IPS-18a (cell line): Measurements from ENCODE around the gene SNAP47.

Source experiments
- H3K27ac ChIP-seq: one replicate; pipeline ENCODE4 v1.5.1; 2013; ENCODE audit warnings: low read length
- H3K27me3 ChIP-seq: one replicate; pipeline ENCODE4 v1.6.1; 2013; ENCODE audit warnings: mild to moderate bottlenecking, low read length; ENCODE audit not compliant: control insufficient read depth, insufficient read depth
- H3K36me3 ChIP-seq: one replicate; pipeline ENCODE4 v1.6.1; 2013; ENCODE audit warnings: low read depth, low read length; ENCODE audit not compliant: control insufficient read depth
- H3K4me1 ChIP-seq: one replicate; pipeline ENCODE4 v1.6.1; 2013; ENCODE audit warnings: low read depth, low read length; ENCODE audit not compliant: control insufficient read depth
- H3K4me3 ChIP-seq: one replicate; pipeline ENCODE4 v1.5.1; 2013; ENCODE audit warnings: low read length
- H3K9ac ChIP-seq: one replicate; pipeline ENCODE4 v1.6.1; 2013; ENCODE audit warnings: mild to moderate bottlenecking, low read length, moderate library complexity
- H3K9me3 ChIP-seq: one replicate; pipeline ENCODE4 v1.6.1; 2013; ENCODE audit warnings: low read depth, low read length; ENCODE audit not compliant: control insufficient read depth

SNAP47 gene

GRCh38 chr1:227785094-227785804 lies 50.0 kb downstream of the SNAP47 start:
- peaks cover 42% of the 10 kb centered on the region for H3K27me3 ChIP-seq
- no peaks in the 10 kb centered on the region for H3K9me3 ChIP-seq
- H3K27ac ChIP-seq: no peak overlapping the region

GRCh38 chr1:227785805-227786671 lies 50.8 kb downstream of the SNAP47 start:
- no peaks in the 10 kb centered on the region for H3K4me1 ChIP-seq
- H3K9me3 ChIP-seq: no peaks in the 10 kb centered on the region
- H3K36me3 ChIP-seq: peaks cover under 1% of the 10 kb centered on the region
- no peak overlapping the region for H3K4me3 ChIP-seq
- H3K27ac ChIP-seq: no peak overlapping the region
- H3K27me3 ChIP-seq: peaks cover 42% of the 10 kb centered on the region
- no peak overlapping the region for H3K9ac ChIP-seq

More at GRCh38 chr1:227785094-227785804, 50.0 kb downstream of the SNAP47 start:
- Histone ChIP-seq H3K9ac (no peak overlapping the region), H3K4me1 (no peaks in the 10 kb centered on the region), H3K36me3 (peaks cover 3% of the 10 kb centered on the region), H3K4me3 (no peak overlapping the region)

- no peaks in the 10 kb centered on the region for H3K4me1 ChIP-seq
- H3K27ac ChIP-seq: no peak overlapping the region
- no peaks in the 10 kb centered on the region for H3K36me3 ChIP-seq
- peaks cover 42% of the 10 kb centered on the region for H3K27me3 ChIP-seq
- H3K9me3 ChIP-seq: no peaks in the 10 kb centered on the region
- H3K9ac ChIP-seq: peak overlapping the region; percentile 1
- H3K4me3 ChIP-seq: peak overlapping the region; percentile 59
These were observed 51.7 kb downstream of the SNAP47 start for GRCh38 chr1:227786673-227787512.

GRCh38 chr1:227787513-227788270 lies 52.5 kb downstream of the SNAP47 start:
- peak overlapping the region; percentile 1 for H3K9ac ChIP-seq
- no peaks in the 10 kb centered on the region for H3K9me3 ChIP-seq
- peaks cover 42% of the 10 kb centered on the region for H3K27me3 ChIP-seq
- no peaks in the 10 kb centered on the region for H3K36me3 ChIP-seq
- no peaks in the 10 kb centered on the region for H3K4me1 ChIP-seq
- no peak overlapping the region for H3K27ac ChIP-seq
- H3K4me3 ChIP-seq: peak overlapping the region; percentile 59

GRCh38 chr1:227788271-227789083 lies 53.2 kb downstream of the SNAP47 start:
- peak overlapping the region; percentile 63 for H3K4me3 ChIP-seq
- H3K9ac ChIP-seq: no peak overlapping the region
- peaks cover 42% of the 10 kb centered on the region for H3K27me3 ChIP-seq
- no peak overlapping the region for H3K27ac ChIP-seq
- H3K9me3 ChIP-seq: no peaks in the 10 kb centered on the region
- H3K4me1 ChIP-seq: peaks cover under 1% of the 10 kb centered on the region
- H3K36me3 ChIP-seq: no peaks in the 10 kb centered on the region

GRCh38 chr1:227789084-227790033 lies 54.1 kb downstream of the SNAP47 start:
- Histone ChIP-seq H3K36me3 (no peaks in the 10 kb centered on the region), H3K27ac (no peak overlapping the region), H3K9me3 (no peaks in the 10 kb centered on the region), H3K4me3 (peak overlapping the region; percentile 63), H3K27me3 (peaks cover 42% of the 10 kb centered on the region), H3K4me1 (peaks cover 7% of the 10 kb centered on the region), H3K9ac (no peak overlapping the region)

GRCh38 chr1:227790034-227790400 lies 54.8 kb downstream of the SNAP47 start:
- H3K27ac ChIP-seq: no peak overlapping the region
- H3K4me1 ChIP-seq: peaks cover 10% of the 10 kb centered on the region
- no peaks in the 10 kb centered on the region for H3K9me3 ChIP-seq
- no peaks in the 10 kb centered on the region for H3K36me3 ChIP-seq
- H3K9ac ChIP-seq: no peak overlapping the region
- peaks cover 42% of the 10 kb centered on the region for H3K27me3 ChIP-seq
- no peak overlapping the region for H3K4me3 ChIP-seq

GRCh38 chr1:227790868-227791267 lies 55.6 kb downstream of the SNAP47 start:
- Histone ChIP-seq H3K9ac (no peak overlapping the region), H3K27me3 (peaks cover 37% of the 10 kb centered on the region), H3K36me3 (no peaks in the 10 kb centered on the region), H3K9me3 (no peaks in the 10 kb centered on the region), H3K4me3 (no peak overlapping the region), H3K27ac (no peak overlapping the region), H3K4me1 (peaks cover 10% of the 10 kb centered on the region)

- Histone ChIP-seq H3K9me3 (no peaks in the 10 kb centered on the region), H3K9ac (no peak overlapping the region), H3K4me3 (no peak overlapping the region), H3K36me3 (no peaks in the 10 kb centered on the region), H3K27ac (no peak overlapping the region), H3K27me3 (peaks cover 30% of the 10 kb centered on the region), H3K4me1 (peaks cover 10% of the 10 kb centered on the region)
These were observed 56.3 kb downstream of the SNAP47 start for GRCh38 chr1:227791425-227792143.
